HG03457 (cell line): ENCODE results near the gene TMEM44.

Source experiments
- ATAC-seq: cut with Tn5 transposase; IDR thresholded peaks from one replicate; pipeline ENCODE4 v1.9.1; 2021; ENCODE audit warnings: moderate number of reproducible peaks; ENCODE audit not compliant: unreplicated experiment

The TMEM44 gene

GRCh38 chr3:194582196-194582905 is 50.9 kb downstream of the TMEM44 start:
- ATAC-seq = no peak

DNA sequence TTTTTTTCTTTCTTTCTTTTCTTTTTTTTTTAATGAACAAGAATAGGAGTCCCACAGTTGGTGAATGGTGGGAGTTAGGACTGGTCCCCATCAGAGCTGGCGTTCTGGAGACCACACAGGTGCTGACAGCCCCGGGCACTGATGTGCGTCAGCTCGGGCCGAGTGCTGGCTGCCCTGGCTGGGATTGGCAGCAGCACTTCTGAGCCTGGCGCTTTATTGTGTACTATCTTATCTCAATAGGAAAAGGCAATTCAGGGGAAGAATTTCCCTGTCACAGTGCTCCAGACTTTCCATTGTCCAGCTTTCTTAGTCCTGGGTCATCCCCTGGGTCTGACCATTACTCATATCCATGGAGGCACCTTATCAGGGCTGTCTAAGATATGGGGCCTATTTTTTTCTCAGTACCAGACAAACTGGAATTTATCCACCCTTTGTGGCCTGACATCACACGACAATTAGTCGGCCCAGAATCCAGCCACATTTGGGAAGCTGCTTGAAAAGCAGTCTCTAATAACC is 54.1 kb downstream of the TMEM44 start:
- ATAC-seq = no peak

- no peak for ATAC-seq
Measured at GRCh38 chr3:194577986-194578905, 55.0 kb downstream of the TMEM44 start.

DNA sequence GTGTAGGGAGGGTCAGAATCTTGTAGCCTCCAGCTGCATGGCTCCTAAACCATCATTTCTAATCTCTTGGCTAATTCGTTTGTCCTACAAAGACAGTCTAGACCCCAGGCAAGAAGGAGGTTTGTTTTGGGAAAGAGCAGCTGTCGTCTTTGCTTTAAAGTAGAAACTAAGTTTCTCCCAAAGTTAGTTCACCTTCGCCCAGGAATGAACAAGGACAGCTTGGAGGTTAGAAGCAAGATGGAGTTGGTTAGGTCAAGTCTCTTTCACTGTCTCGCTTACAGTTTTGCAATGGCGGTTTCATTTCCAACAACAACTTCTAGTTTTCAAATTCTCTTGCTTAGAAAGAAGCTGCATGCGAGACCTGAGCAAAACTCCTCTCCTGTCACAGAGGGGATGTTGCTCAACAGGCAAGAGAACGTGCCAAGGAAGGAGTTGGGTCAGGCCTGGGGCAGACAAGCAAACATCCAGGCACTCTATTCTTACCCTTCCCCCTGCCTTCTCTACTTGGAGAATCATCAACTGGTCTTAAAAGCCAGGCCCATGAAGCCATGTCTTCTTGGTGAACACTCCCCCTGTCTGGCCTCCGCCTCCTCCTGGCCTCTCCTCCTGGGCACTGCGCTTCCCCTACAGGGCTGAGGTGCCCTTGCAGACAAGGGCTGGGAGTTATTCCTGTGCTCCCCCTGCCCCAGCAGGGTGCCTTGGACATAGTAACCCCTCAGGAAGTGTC is 57.6 kb downstream of the TMEM44 start:
- ATAC-seq = no peak

GRCh38 chr3:194574639-194575483 is 58.4 kb downstream of the TMEM44 start:
- no peak for ATAC-seq

GRCh38 chr3:194573680-194574437 is 59.4 kb downstream of the TMEM44 start:
- peak; percentile 59 for ATAC-seq

GRCh38 chr3:194572944-194573491 is 60.2 kb downstream of the TMEM44 start:
- no peak for ATAC-seq

- ATAC-seq = no peak
Measured at GRCh38 chr3:194572143-194572789, 61.0 kb downstream of the TMEM44 start.

- ATAC-seq = no peak
Measured at GRCh38 chr3:194571491-194572142, 61.6 kb downstream of the TMEM44 start.

GRCh38 chr3:194570898-194571297 is 62.3 kb downstream of the TMEM44 start:
- no peak for ATAC-seq

GRCh38 chr3:194570235-194570634 is 63.0 kb downstream of the TMEM44 start:
- ATAC-seq = no peak

DNA sequence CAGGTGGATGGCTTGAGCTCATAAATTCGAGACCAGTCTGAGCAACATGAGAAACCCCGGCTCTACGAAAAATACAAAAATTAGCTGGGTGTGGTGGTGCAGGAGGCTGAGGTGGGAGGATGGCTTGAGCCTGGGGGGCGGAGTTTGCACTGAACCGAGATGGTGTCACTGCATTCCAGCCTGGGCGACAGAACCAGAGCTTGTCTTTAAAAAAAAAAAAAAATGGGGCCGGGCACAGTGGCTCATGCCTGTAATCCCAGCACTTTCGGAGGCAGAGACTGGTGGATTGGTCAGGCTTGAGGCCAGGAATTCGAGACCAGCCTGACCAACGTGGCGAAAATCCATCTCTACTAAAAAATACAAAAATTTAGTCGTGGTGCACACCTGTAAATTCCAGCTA is 64.0 kb downstream of the TMEM44 start:
- ATAC-seq = no peak

GRCh38 chr3:194565597-194566190 is 67.5 kb downstream of the TMEM44 start:
- no peak for ATAC-seq

GRCh38 chr3:194562986-194563385 is 70.2 kb downstream of the TMEM44 start:
- ATAC-seq = no peak

DNA sequence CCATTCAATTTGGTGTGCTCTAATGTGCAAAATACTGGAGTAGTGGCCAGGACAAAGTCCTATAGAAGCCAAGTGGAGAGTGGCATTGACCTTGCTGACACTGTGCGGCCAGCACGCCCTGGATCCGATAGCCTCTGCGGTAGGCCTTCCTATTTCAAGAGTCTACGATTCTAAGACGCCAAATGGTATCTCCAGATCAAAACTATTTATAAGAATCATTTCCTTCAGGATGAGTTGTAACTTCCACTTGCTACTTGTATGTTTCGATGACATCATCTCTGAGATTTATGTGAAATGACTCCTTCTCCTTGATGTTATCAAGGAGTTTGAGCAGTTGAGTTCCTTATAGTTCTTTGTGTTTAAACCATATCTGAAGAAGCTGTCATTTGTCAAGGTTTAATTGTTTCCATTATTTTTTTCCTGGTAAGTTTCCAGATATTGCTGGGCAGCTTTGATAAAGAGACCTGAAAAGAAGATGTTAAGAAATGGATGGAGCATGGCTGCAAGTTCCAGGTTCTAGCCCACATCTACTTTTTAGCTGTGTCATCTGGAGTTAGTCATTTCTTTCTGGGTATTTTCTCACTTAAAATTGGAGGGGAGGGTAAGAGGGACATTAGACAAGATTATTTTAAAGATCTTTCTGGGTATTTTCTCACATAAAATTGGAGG is 71.8 kb downstream of the TMEM44 start:
- ATAC-seq = no peak

GRCh38 chr3:194560047-194560446 is 73.2 kb downstream of the TMEM44 start:
- no peak for ATAC-seq

GRCh38 chr3:194559530-194559929 is 73.7 kb downstream of the TMEM44 start:
- no peak for ATAC-seq
